K562 (cell line): Measurements from ENCODE around the gene NQO2. TPM values are rescaled to one million over a fixed set of nuclear protein-coding genes. Genes with fewer than 3 reads are reported as not detected.

ENCODE experiments used
- ARHGAP35 ChIP-seq: fragments of 450-650 bp; IDR thresholded peaks from 2 replicates; pipeline ENCODE4 v1.6.1; 2018; ENCODE audit not compliant: partially characterized antibody
- BCLAF1 ChIP-seq, 2 experiments: fragments of 450-650 bp in 1 of 2; IDR thresholded peaks; 2 replicates each; pipeline ENCODE4 v1.6.1; 2011 to 2017; ENCODE audit warnings: low read depth in 2 of 2, antibody characterized with exemption in 1 of 2, borderline replicate concordance in 1 of 2, low read length in 1 of 2, mild to moderate bottlenecking in 1 of 2, mixed read lengths in 1 of 2; ENCODE audit not compliant: control insufficient read depth in 1 of 2
- CREM ChIP-seq: IDR thresholded peaks from 2 replicates; pipeline ENCODE4 v1.6.1; 2014; ENCODE audit warnings: antibody characterized with exemption, low read depth
- GTF2B ChIP-seq: IDR thresholded peaks from 2 replicates; pipeline ENCODE4 v1.6.1; 2011; ENCODE audit not compliant: insufficient read length; ENCODE audit errors: extremely low read depth
- GTF2E2 ChIP-seq: fragments of 200-800 bp; sonication (Bioruptor generic); IDR thresholded peaks from 2 replicates; pipeline ENCODE4 v1.6.1; 2016; ENCODE audit warnings: missing genetic modification characterization, missing compliant biosample characterization
- HNRNPLL ChIP-seq: fragments of 200-400 bp; formaldehyde crosslinking; IDR thresholded peaks from 2 replicates; pipeline ENCODE4 v1.6.1; 2017; ENCODE audit warnings: low read length, low read depth, mild to moderate bottlenecking; ENCODE audit not compliant: poor library complexity, severe bottlenecking
- KAT7 ChIP-seq: sonication (generic); formaldehyde crosslinking; IDR thresholded peaks from 2 replicates; pipeline ENCODE4 v1.8.0; 2022; ENCODE audit warnings: missing genetic modification reagents, mild to moderate bottlenecking, borderline replicate concordance
- KHSRP ChIP-seq: fragments of 450-650 bp; IDR thresholded peaks from 2 replicates; pipeline ENCODE4 v1.6.1; 2017
- MYNN ChIP-seq, 2 experiments: sonication (generic); formaldehyde crosslinking in 1 of 2; IDR thresholded peaks; 2 replicates each; pipeline versions ENCODE4 v1.5.0 to v1.6.1; 2016 to 2020; ENCODE audit warnings: antibody characterized with exemption in 1 of 2, missing genetic modification reagents in 1 of 2
- PCBP1 ChIP-seq: fragments of 200-400 bp; formaldehyde crosslinking; IDR thresholded peaks from 2 replicates; pipeline ENCODE4 v1.6.1; 2018; ENCODE audit warnings: mild to moderate bottlenecking, low read depth, low read length; ENCODE audit not compliant: poor library complexity, severe bottlenecking
- PCBP2 ChIP-seq: fragments of 200-400 bp; formaldehyde crosslinking; IDR thresholded peaks from 2 replicates; pipeline ENCODE4 v1.6.1; 2018; ENCODE audit warnings: low read length, low read depth, mild to moderate bottlenecking, moderate library complexity; ENCODE audit not compliant: poor library complexity, severe bottlenecking
- PML ChIP-seq: IDR thresholded peaks from 2 replicates; pipeline ENCODE4 v1.6.1; 2012; ENCODE audit warnings: low read length, inconsistent platforms
- RREB1 ChIP-seq: fragments of 250-450 bp; sonication (Bioruptor Pico); IDR thresholded peaks from 2 replicates; pipeline ENCODE4 v1.4.0; 2020
- SMARCE1 ChIP-seq: fragments of 450-650 bp; IDR thresholded peaks from 2 replicates; pipeline ENCODE4 v1.7.1; 2016; ENCODE audit warnings: mild to moderate bottlenecking
- SNRNP70 ChIP-seq: fragments of 200-400 bp; formaldehyde crosslinking; optimal IDR thresholded peaks from 2 replicates; pipeline ENCODE3; 2017; ENCODE audit warnings: low read depth, low read length
- TEAD4 ChIP-seq, 2 experiments: sonication (generic) in 1 of 2; formaldehyde crosslinking in 1 of 2; IDR thresholded peaks; 2 replicates each; pipeline versions ENCODE4 v1.6.1 to v1.8.0; 2012 to 2022; ENCODE audit warnings: borderline replicate concordance in 1 of 2, inconsistent platforms in 1 of 2, low read length in 1 of 2, mild to moderate bottlenecking in 1 of 2, missing genetic modification reagents in 1 of 2
- ZFP36 ChIP-seq: fragments of 150-350 bp; IDR thresholded peaks from 2 replicates; pipeline ENCODE4 v1.6.1; 2018; ENCODE audit warnings: low read length, low read depth; ENCODE audit not compliant: partially characterized antibody
- ZNF780A ChIP-seq: fragments of 250-450 bp; sonication (Bioruptor Pico); IDR thresholded peaks from 2 replicates; pipeline ENCODE4 v1.5.0; 2021; ENCODE audit warnings: mild to moderate bottlenecking
- polyA plus RNA-seq, 8 experiments: library from polyadenylated mRNA; depleted of rRNA in 4 of 8; stranded (reverse) in 5 of 8; unstranded in 3 of 8; fragments of >200 nt; fragmentation: Nextera tagmentation in 2 of 8; fragmentation: Illumina TruSeq in 1 of 8; extraction: Ambion mirVana in 2 of 8; extraction: Trizol in 1 of 8; gene quantifications; 2 replicates each; pipeline versions ENCODE4 v1.2.1 to v1.2.3, GENCODE V29; 2011 to 2014; ENCODE audit warnings: inconsistent platforms in 1 of 8, missing spikeins in 1 of 8
- total RNA-seq, 7 experiments: library from RNA; depleted of rRNA in 6 of 7; stranded (reverse); fragments of >200 nt in 6 of 7; fragmentation: Illumina TruSeq in 2 of 7; extraction: Trizol in 2 of 7; gene quantifications; 2 replicates each; pipeline versions ENCODE4 v1.2.1 to v1.2.3, GENCODE V29; 2011 to 2021; ENCODE audit warnings: low replicate concordance in 1 of 7

NQO2 gene
- total and polyA plus RNA-seq, 9 of the 15 experiments (the other 6 are each of a cell fraction or from before 2014, with no cell fraction given) = 54.6 to 214 (median 116) TPM

GRCh38 chr6:2979819-2980464, 19.8 kb upstream of the NQO2 start (continued):
- TF ChIP-seq BCLAF1 (IDR thresholded peaks at IDR 0.05; ENCODE audit: borderline replicate concordance in 1 of 2, control insufficient read depth in 1 of 2, low read depth in 2 of 2, low read length in 1 of 2) (no peak), ZNF780A (no peak), ARHGAP35 (no peak), SMARCE1 (peak; percentile 64), SNRNP70 (no peak), TEAD4 (IDR thresholded peaks at IDR 0.05; ENCODE audit: low read length) (peak; percentile 32; the same call in 1 of the 2 replicates), TEAD4 (CRISPR knock-in tag; IDR thresholded peaks at IDR 0.05; ENCODE audit: borderline replicate concordance) (no peak), KHSRP (no peak), KAT7 (CRISPR knock-in tag) (no peak), GTF2E2 (tag) (peak; percentile 53; the same call in 1 of the 2 replicates), GTF2B (no peak), PCBP1 (no peak), MYNN (IDR thresholded peaks at IDR 0.05) (no peak), MYNN (CRISPR knock-in tag; IDR thresholded peaks at IDR 0.05) (no peak), RREB1 (CRISPR knock-in tag) (peak; percentile 90; the same call in 1 of the 2 replicates), ZFP36 (peak; percentile 49), HNRNPLL (no peak), PML (no peak), CREM (peak; percentile 9; the same call in 1 of the 2 replicates), PCBP2 (no peak)
